HEK293 (cell line): Measurements from ENCODE around the gene NECAB2.

Source experiments
- CTCF ChIA-PET: fragments of 350-600 bp; formaldehyde crosslinking; extraction: SDS; loops from one replicate; lab custom pipeline; 2021; ENCODE audit warnings: antibody characterized with exemption; lab: Yijun Ruan, JAX
- POLR2A ChIA-PET: fragments of 300-600 bp; formaldehyde crosslinking; extraction: SDS; loops from one replicate; lab custom pipeline; 2020; ENCODE audit warnings: antibody characterized with exemption, inconsistent platforms; lab: Yijun Ruan, JAX
- H3K27ac ChIP-seq: fragments of 200-500 bp; sonication (Bioruptor generic); 2 replicates; pipeline ENCODE4 v1.5.1; 2014; ENCODE audit warnings: low read depth, low read length, control low read depth, inconsistent platforms; ENCODE audit errors: extremely low read depth
- H3K36me3 ChIP-seq, 2 experiments: fragments of 200-500 bp in 1 of 2; sonication (Bioruptor generic) in 1 of 2; 1 replicate in 1 of 2; 2 replicates in 1 of 2; pipeline ENCODE4 v1.5.1; 2014 to 2017; ENCODE audit warnings: inconsistent platforms in 2 of 2, low read length in 2 of 2; ENCODE audit not compliant: control insufficient read depth in 2 of 2, insufficient read depth in 1 of 2
- H3K4me1 ChIP-seq: fragments of 200-500 bp; sonication (Bioruptor generic); 2 replicates; pipeline ENCODE4 v1.5.1; 2014; ENCODE audit warnings: mild to moderate bottlenecking, low read length, inconsistent platforms; ENCODE audit not compliant: control insufficient read depth, insufficient read depth
- H3K4me3 ChIP-seq: 2 replicates; pipeline ENCODE4 v1.5.1; 2011; ENCODE audit warnings: low read depth, mild to moderate bottlenecking, control low read depth, low read length, moderate library complexity
- H3K9me3 ChIP-seq: fragments of 200-500 bp; sonication (Bioruptor generic); 2 replicates; pipeline ENCODE4 v1.5.1; 2014; ENCODE audit warnings: low read depth, low read length, inconsistent platforms; ENCODE audit not compliant: control insufficient read depth, insufficient read depth
- AEBP2 ChIP-seq: fragments of 450-650 bp; formaldehyde crosslinking; IDR thresholded peaks from 2 replicates; pipeline ENCODE4 v1.5.1; 2016; ENCODE audit warnings: missing biosample characterization, missing genetic modification characterization, borderline replicate concordance
- MYNN ChIP-seq: fragments of 450-650 bp; formaldehyde crosslinking; IDR thresholded peaks from 2 replicates; pipeline ENCODE4 v1.5.1; 2016; ENCODE audit warnings: missing biosample characterization, missing genetic modification characterization, borderline replicate concordance
- ZBTB1 ChIP-seq: fragments of 450-650 bp; formaldehyde crosslinking; IDR thresholded peaks from 2 replicates; pipeline ENCODE4 v1.5.1; 2016; ENCODE audit warnings: missing biosample characterization, missing genetic modification characterization
- ZBTB20 ChIP-seq: fragments of 450-650 bp; formaldehyde crosslinking; IDR thresholded peaks from 2 replicates; pipeline ENCODE4 v1.5.1; 2016; ENCODE audit warnings: missing biosample characterization, missing genetic modification characterization
- ZBTB7A ChIP-seq: fragments of 450-650 bp; formaldehyde crosslinking; IDR thresholded peaks from 2 replicates; pipeline ENCODE4 v1.5.1; 2016; ENCODE audit warnings: low read depth, missing biosample characterization, missing genetic modification characterization
- ZNF114 ChIP-seq: fragments of 450-650 bp; formaldehyde crosslinking; IDR thresholded peaks from 2 replicates; pipeline ENCODE4 v1.5.0; 2017; ENCODE audit warnings: missing biosample characterization, missing genetic modification characterization
- ZNF140 ChIP-seq: fragments of 450-650 bp; formaldehyde crosslinking; IDR thresholded peaks from 2 replicates; pipeline ENCODE4 v1.5.1; 2016; ENCODE audit warnings: missing biosample characterization, missing genetic modification characterization
- ZNF362 ChIP-seq: fragments of 450-650 bp; formaldehyde crosslinking; IDR thresholded peaks from 2 replicates; pipeline ENCODE4 v1.5.1; 2016; ENCODE audit warnings: missing biosample characterization, missing genetic modification characterization
- ZNF423 ChIP-seq: fragments of 450-650 bp; formaldehyde crosslinking; IDR thresholded peaks from 2 replicates; pipeline ENCODE4 v1.5.1; 2016; ENCODE audit warnings: missing biosample characterization, missing genetic modification characterization
- ZNF514 ChIP-seq: fragments of 450-650 bp; formaldehyde crosslinking; IDR thresholded peaks from 2 replicates; pipeline ENCODE4 v1.5.1; 2016; ENCODE audit warnings: missing biosample characterization, missing genetic modification characterization
- ZNF664 ChIP-seq: fragments of 450-650 bp; formaldehyde crosslinking; IDR thresholded peaks from 2 replicates; pipeline ENCODE4 v1.5.1; 2016; ENCODE audit warnings: missing biosample characterization, missing genetic modification characterization
- ZNF677 ChIP-seq: fragments of 450-650 bp; IDR thresholded peaks from 2 replicates; pipeline ENCODE4 v1.5.0; 2018; ENCODE audit warnings: missing biosample characterization, mild to moderate bottlenecking, missing genetic modification characterization, moderate library complexity
- ZNF704 ChIP-seq: fragments of 450-650 bp; formaldehyde crosslinking; IDR thresholded peaks from 2 replicates; pipeline ENCODE4 v1.5.1; 2016; ENCODE audit warnings: missing biosample characterization, missing genetic modification characterization
- ZSCAN16 ChIP-seq: fragments of 450-650 bp; formaldehyde crosslinking; IDR thresholded peaks from 2 replicates; pipeline ENCODE4 v1.5.1; 2016; ENCODE audit warnings: missing biosample characterization, missing genetic modification characterization
- ZXDB ChIP-seq: fragments of 450-650 bp; formaldehyde crosslinking; IDR thresholded peaks from 2 replicates; pipeline ENCODE4 v1.5.1; 2016; ENCODE audit warnings: missing biosample characterization, missing genetic modification characterization
- TF ChIP-seq, protein P1 (sequence below): fragments of 450-650 bp; formaldehyde crosslinking; IDR thresholded peaks from 2 replicates; pipeline ENCODE4 v1.5.1; 2016; ENCODE audit warnings: missing biosample characterization, missing genetic modification characterization, low read depth
- TF ChIP-seq, protein P2 (sequence below): fragments of 450-650 bp; formaldehyde crosslinking; IDR thresholded peaks from 2 replicates; pipeline ENCODE4 v1.5.1; 2016; ENCODE audit warnings: missing biosample characterization, missing genetic modification characterization
- TF ChIP-seq, protein P3 (sequence below): sonication (generic); formaldehyde crosslinking; IDR thresholded peaks from 2 replicates; pipeline ENCODE4 v1.8.1; 2022; ENCODE audit warnings: mild to moderate bottlenecking, moderate library complexity, missing genetic modification reagents
- TF ChIP-seq, protein P4 (sequence below): fragments of 450-650 bp; formaldehyde crosslinking; IDR thresholded peaks from 2 replicates; pipeline ENCODE4 v1.5.1; 2016; ENCODE audit warnings: missing biosample characterization, missing genetic modification characterization, low read depth

Gene NECAB2

DNA sequence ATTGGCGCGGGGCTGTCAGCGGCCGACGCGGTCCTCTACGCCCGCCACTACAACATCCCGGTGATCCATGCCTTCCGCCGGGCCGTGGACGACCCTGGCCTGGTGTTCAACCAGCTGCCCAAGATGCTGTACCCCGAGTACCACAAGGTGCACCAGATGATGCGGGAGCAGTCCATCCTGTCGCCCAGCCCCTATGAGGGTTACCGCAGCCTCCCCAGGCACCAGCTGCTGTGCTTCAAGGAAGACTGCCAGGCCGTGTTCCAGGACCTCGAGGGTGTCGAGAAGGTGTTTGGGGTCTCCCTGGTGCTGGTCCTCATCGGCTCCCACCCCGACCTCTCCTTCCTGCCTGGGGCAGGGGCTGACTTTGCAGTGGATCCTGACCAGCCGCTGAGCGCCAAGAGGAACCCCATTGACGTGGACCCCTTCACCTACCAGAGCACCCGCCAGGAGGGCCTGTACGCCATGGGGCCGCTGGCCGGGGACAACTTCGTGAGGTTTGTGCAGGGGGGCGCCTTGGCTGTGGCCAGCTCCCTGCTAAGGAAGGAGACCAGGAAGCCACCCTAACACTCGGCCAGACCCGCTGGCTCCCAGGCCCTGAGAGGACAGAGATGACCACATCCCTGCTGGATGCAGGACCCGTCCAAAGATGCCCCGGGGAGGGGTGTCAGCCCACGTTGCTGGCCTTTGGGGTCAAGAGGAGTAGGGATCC lies 2.4 kb upstream of the NECAB2 start:
- Histone ChIP-seq H3K9me3 (no peaks in the 10 kb centered on the region), H3K4me1 (no peaks in the 10 kb centered on the region), H3K36me3 (no peaks in the 10 kb centered on the region), H3K4me3 (no peak overlapping the region), H3K27ac (no peak overlapping the region)
- TF ChIP-seq ZNF677, result no peak
- no peak for TF ChIP-seq ZBTB7A (tag by site-specific recombination)
- no peak for TF ChIP-seq ZNF514 (tag by site-specific recombination)
- no peak for TF ChIP-seq ZSCAN16 (tag by site-specific recombination)
- TF ChIP-seq ZNF362 (tag by site-specific recombination), result no peak
- TF ChIP-seq ZBTB20, result no peak
- no peak for TF ChIP-seq AEBP2 (tag by site-specific recombination)
- TF ChIP-seq, protein P1, sequence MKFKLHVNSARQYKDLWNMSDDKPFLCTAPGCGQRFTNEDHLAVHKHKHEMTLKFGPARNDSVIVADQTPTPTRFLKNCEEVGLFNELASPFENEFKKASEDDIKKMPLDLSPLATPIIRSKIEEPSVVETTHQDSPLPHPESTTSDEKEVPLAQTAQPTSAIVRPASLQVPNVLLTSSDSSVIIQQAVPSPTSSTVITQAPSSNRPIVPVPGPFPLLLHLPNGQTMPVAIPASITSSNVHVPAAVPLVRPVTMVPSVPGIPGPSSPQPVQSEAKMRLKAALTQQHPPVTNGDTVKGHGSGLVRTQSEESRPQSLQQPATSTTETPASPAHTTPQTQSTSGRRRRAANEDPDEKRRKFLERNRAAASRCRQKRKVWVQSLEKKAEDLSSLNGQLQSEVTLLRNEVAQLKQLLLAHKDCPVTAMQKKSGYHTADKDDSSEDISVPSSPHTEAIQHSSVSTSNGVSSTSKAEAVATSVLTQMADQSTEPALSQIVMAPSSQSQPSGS, result no peak
- TF ChIP-seq, protein P2, sequence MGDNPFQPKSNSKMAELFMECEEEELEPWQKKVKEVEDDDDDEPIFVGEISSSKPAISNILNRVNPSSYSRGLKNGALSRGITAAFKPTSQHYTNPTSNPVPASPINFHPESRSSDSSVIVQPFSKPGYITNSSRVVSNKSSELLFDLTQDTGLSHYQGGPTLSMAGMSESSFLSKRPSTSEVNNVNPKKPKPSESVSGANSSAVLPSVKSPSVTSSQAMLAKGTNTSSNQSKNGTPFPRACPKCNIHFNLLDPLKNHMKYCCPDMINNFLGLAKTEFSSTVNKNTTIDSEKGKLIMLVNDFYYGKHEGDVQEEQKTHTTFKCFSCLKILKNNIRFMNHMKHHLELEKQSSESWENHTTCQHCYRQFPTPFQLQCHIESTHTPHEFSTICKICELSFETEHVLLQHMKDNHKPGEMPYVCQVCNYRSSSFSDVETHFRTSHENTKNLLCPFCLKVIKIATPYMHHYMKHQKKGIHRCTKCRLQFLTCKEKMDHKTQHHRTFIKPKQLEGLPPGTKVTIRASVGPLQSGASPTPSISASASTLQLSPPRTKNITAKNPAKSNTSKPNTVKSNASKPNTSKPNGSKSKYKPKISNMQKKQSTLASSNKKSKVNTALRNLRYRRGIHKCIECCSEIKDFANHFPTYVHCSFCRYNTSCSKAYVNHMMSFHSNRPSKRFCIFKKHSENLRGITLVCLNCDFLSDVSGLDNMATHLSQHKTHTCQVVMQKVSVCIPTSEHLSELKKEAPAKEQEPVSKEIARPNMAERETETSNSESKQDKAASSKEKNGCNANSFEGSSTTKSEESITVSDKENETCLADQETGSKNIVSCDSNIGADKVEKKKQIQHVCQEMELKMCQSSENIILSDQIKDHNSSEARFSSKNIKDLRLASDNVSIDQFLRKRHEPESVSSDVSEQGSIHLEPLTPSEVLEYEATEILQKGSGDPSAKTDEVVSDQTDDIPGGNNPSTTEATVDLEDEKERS, result no peak
- TF ChIP-seq ZXDB, result no peak
- ChIA-PET POLR2A (no interaction called here), CTCF (interaction anchor here (0.5 to 2.3 kb wide), 6 partner anchors 97 to 1003 kb away, joined by 3 to 16 read pairs (median 4); no protein-coding TSS in a partner anchor)

GRCh38 chr16:83966153-83966696 lies 1.8 kb upstream of the NECAB2 start:
- H3K4me1 ChIP-seq, result no peaks in the 10 kb centered on the region
- TF ChIP-seq ZNF114 (tag by site-specific recombination) (no peak), ZNF664 (tag by site-specific recombination) (no peak), MYNN (tag by site-specific recombination) (no peak), ZNF140 (tag by site-specific recombination) (no peak), ZNF423 (no peak), ZBTB1 (tag by site-specific recombination) (no peak), ZNF704 (tag by site-specific recombination) (no peak)
- TF ChIP-seq, protein P3, sequence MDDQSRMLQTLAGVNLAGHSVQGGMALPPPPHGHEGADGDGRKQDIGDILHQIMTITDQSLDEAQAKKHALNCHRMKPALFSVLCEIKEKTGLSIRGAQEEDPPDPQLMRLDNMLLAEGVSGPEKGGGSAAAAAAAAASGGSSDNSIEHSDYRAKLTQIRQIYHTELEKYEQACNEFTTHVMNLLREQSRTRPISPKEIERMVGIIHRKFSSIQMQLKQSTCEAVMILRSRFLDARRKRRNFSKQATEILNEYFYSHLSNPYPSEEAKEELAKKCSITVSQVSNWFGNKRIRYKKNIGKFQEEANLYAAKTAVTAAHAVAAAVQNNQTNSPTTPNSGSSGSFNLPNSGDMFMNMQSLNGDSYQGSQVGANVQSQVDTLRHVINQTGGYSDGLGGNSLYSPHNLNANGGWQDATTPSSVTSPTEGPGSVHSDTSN (CRISPR knock-in tag), result no peak
- TF ChIP-seq, protein P4, sequence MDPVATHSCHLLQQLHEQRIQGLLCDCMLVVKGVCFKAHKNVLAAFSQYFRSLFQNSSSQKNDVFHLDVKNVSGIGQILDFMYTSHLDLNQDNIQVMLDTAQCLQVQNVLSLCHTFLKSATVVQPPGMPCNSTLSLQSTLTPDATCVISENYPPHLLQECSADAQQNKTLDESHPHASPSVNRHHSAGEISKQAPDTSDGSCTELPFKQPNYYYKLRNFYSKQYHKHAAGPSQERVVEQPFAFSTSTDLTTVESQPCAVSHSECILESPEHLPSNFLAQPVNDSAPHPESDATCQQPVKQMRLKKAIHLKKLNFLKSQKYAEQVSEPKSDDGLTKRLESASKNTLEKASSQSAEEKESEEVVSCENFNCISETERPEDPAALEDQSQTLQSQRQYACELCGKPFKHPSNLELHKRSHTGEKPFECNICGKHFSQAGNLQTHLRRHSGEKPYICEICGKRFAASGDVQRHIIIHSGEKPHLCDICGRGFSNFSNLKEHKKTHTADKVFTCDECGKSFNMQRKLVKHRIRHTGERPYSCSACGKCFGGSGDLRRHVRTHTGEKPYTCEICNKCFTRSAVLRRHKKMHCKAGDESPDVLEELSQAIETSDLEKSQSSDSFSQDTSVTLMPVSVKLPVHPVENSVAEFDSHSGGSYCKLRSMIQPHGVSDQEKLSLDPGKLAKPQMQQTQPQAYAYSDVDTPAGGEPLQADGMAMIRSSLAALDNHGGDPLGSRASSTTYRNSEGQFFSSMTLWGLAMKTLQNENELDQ (tag by site-specific recombination), result no peak
- ChIA-PET CTCF (interaction anchor here (1.4 to 2.3 kb wide), 2 partner anchors 9 to 100 kb away, joined by 4 to 16 read pairs; no protein-coding TSS in a partner anchor), POLR2A (no interaction called here)
- no peak overlapping the region for H3K4me3 ChIP-seq
- no peak overlapping the region for H3K27ac ChIP-seq
- H3K36me3 ChIP-seq, result no peaks in the 10 kb centered on the region
- no peaks in the 10 kb centered on the region for H3K9me3 ChIP-seq
